Measurements from ENCODE around the gene ANKRD65. TPM values are rescaled to one million over a fixed set of nuclear protein-coding genes. Genes with fewer than 3 reads are reported as not detected.

ANKRD65 gene
- total RNA-seq, 1 experiment from 2014 or later = 3.2 TPM

DNA sequence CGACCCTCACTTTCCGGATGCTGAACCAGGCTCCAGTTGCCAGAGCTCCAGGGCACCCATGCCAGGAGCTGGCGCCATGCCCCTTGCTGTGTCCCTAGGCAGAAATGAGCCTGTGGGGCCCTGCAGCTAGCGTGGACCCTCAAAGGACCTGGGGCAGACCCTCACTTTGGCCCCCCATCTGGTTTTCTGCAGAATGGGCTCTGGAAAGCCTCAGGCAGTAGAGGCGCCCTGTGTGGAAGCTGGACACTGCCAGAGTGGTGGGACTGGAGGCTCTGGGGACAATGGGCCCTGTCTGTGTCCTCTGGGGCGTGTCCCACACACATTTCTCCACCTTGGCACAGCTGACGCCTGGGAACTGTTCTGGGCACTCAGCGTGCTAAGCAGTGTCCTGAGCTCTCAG is 39.8 kb downstream of the ANKRD65 start:
- Mint-ChIP-seq H3K4me3 (ENCODE audit: unreplicated experiment) (no peak overlapping the region), H3K27ac (ENCODE audit: unreplicated experiment) (no peak overlapping the region), H3K36me3 (ENCODE audit: insufficient read depth, unreplicated experiment) (peaks cover 19% of the 10 kb centered on the region), H3K27me3 (ENCODE audit: insufficient read depth, unreplicated experiment) (no peaks in the 10 kb centered on the region), H3K4me1 (ENCODE audit: low read depth, unreplicated experiment) (no peaks in the 10 kb centered on the region), H3K9me3 (ENCODE audit: unreplicated experiment) (peaks cover 8% of the 10 kb centered on the region)
- ChIA-PET CTCF (no interaction called here), POLR2A (no interaction called here)
- DNase-seq = no peak
- Histone ChIP-seq H3K36me3 (ENCODE audit: control insufficient read depth, insufficient read depth, low read length) (peaks cover 2% of the 10 kb centered on the region; the same call in 1 of the 2 replicates), H3K9me3 (no peaks in the 10 kb centered on the region), H3K4me3 (ENCODE audit: low read depth, low read length) (no peak overlapping the region), H3K27me3 (replicated peaks; ENCODE audit: control insufficient read depth, insufficient read depth, low read length) (no peaks in the 10 kb centered on the region), H3K4me1 (no peaks in the 10 kb centered on the region)
- TF ChIP-seq, protein P1, sequence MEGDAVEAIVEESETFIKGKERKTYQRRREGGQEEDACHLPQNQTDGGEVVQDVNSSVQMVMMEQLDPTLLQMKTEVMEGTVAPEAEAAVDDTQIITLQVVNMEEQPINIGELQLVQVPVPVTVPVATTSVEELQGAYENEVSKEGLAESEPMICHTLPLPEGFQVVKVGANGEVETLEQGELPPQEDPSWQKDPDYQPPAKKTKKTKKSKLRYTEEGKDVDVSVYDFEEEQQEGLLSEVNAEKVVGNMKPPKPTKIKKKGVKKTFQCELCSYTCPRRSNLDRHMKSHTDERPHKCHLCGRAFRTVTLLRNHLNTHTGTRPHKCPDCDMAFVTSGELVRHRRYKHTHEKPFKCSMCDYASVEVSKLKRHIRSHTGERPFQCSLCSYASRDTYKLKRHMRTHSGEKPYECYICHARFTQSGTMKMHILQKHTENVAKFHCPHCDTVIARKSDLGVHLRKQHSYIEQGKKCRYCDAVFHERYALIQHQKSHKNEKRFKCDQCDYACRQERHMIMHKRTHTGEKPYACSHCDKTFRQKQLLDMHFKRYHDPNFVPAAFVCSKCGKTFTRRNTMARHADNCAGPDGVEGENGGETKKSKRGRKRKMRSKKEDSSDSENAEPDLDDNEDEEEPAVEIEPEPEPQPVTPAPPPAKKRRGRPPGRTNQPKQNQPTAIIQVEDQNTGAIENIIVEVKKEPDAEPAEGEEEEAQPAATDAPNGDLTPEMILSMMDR (IDR thresholded peaks at IDR 0.05; ENCODE audit: insufficient read depth in 1 of 2, low read depth in 1 of 2, low read length in 1 of 2, severe bottlenecking in 1 of 2, unreplicated experiment in 1 of 2) = no peak
- intact Hi-C loops (cut with micrococcal nuclease; ENCODE audit: unreplicated experiment) = no loop called here
- BruUV-seq (replicated peaks) = no TSS peak

DNA sequence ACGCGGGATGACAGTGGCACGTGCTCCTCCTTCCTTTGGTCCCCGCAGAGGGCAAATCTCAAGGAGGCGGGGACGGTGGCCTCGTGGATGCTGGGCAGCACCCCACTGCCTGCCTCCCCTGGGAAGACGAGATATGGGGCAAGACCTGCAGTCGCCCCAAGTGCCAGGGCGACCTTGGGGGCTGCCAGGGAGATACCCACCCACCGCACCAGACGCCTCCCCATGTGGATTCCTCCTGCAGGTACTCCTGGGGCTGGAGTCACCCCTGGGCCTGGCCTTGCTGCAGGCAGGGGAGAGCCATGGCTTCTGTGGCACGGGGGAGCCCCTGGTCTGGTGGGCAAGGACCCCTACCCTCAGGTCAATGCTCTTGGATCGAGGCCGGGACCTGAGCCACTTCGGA is 40.2 kb downstream of the ANKRD65 start:
- DNase-seq = no peak
- no peak overlapping the region for H3K4me3 ChIP-seq (ENCODE audit: low read depth, low read length)
- TF ChIP-seq, protein P1 (IDR thresholded peaks at IDR 0.05; ENCODE audit: insufficient read depth in 1 of 2, low read depth in 1 of 2, low read length in 1 of 2, severe bottlenecking in 1 of 2, unreplicated experiment in 1 of 2) = no peak
- Mint-ChIP-seq H3K4me3 (ENCODE audit: unreplicated experiment) (no peak overlapping the region), H3K9me3 (ENCODE audit: unreplicated experiment) (peaks cover 8% of the 10 kb centered on the region), H3K4me1 (ENCODE audit: low read depth, unreplicated experiment) (no peaks in the 10 kb centered on the region), H3K27me3 (ENCODE audit: insufficient read depth, unreplicated experiment) (no peaks in the 10 kb centered on the region), H3K36me3 (ENCODE audit: insufficient read depth, unreplicated experiment) (peaks cover 15% of the 10 kb centered on the region), H3K27ac (ENCODE audit: unreplicated experiment) (no peak overlapping the region)
- H3K36me3 ChIP-seq (ENCODE audit: control insufficient read depth, insufficient read depth, low read length) = peaks cover 2% of the 10 kb centered on the region; the same call in 1 of the 2 replicates
- H3K27me3 ChIP-seq (replicated peaks; ENCODE audit: control insufficient read depth, insufficient read depth, low read length) = no peaks in the 10 kb centered on the region
- H3K9me3 ChIP-seq = no peaks in the 10 kb centered on the region
- no peaks in the 10 kb centered on the region for H3K4me1 ChIP-seq
- intact Hi-C loops (cut with micrococcal nuclease; ENCODE audit: unreplicated experiment) = no loop called here
- CTCF ChIA-PET = no interaction called here
- POLR2A ChIA-PET = no interaction called here
- no TSS peak for BruUV-seq (replicated peaks)

DNA sequence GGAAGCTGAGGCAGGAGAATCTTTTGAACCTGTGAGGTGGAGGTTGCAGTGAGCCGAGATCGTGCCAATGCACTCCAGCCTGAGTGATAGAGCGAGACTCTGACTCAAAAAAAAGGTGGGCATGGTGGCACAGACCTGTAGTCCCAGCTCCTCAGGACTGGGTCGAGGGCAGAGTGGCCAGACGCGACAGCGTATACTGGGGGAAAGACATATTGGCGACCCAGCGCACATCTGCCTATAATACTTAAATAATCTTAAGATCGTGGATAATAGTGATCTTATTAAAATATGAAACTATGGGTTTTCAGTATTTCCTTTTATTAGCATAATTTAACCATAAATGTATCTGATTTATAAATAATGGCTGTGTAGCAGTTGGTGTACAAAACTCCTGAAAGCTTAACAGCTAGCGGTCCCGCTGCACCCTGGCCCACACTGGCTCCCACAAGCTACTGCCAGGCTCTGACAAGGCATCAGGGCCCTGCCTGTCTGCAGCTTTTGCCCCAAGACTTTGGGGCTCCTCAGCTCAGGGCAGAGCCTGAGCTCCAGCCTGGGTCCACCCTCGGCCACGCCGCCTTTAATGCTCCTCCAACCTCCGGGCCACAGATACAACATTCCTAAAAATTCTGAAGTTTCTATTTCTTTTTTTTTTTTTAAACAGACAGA is 43.4 kb downstream of the ANKRD65 start:
- no peaks in the 10 kb centered on the region for H3K9me3 ChIP-seq
- H3K4me1 ChIP-seq = peaks cover 6% of the 10 kb centered on the region
- no TSS peak for BruUV-seq (replicated peaks)
- H3K4me3 ChIP-seq (ENCODE audit: low read depth, low read length) = no peak overlapping the region
- H3K9me3 Mint-ChIP-seq (ENCODE audit: unreplicated experiment) = peaks cover 5% of the 10 kb centered on the region
- no peaks in the 10 kb centered on the region for H3K36me3 ChIP-seq (ENCODE audit: control insufficient read depth, insufficient read depth, low read length)
- H3K27ac Mint-ChIP-seq (ENCODE audit: unreplicated experiment) = no peak overlapping the region
- no peak for DNase-seq
- ChIA-PET CTCF (no interaction called here), POLR2A (no interaction called here)
- no peaks in the 10 kb centered on the region for H3K4me1 Mint-ChIP-seq (ENCODE audit: low read depth, unreplicated experiment)
- H3K27me3 Mint-ChIP-seq (ENCODE audit: insufficient read depth, unreplicated experiment) = no peaks in the 10 kb centered on the region
- H3K36me3 Mint-ChIP-seq (ENCODE audit: insufficient read depth, unreplicated experiment) = peaks cover 10% of the 10 kb centered on the region
- H3K4me3 Mint-ChIP-seq (ENCODE audit: unreplicated experiment) = no peak overlapping the region
- H3K27me3 ChIP-seq (replicated peaks; ENCODE audit: control insufficient read depth, insufficient read depth, low read length) = no peaks in the 10 kb centered on the region
- intact Hi-C loops (cut with micrococcal nuclease; ENCODE audit: unreplicated experiment) = no loop called here
- TF ChIP-seq, protein P1 (IDR thresholded peaks at IDR 0.05; ENCODE audit: insufficient read depth in 1 of 2, low read depth in 1 of 2, low read length in 1 of 2, severe bottlenecking in 1 of 2, unreplicated experiment in 1 of 2) = no peak
